ENCODE results near the gene AGMO.

DNA sequence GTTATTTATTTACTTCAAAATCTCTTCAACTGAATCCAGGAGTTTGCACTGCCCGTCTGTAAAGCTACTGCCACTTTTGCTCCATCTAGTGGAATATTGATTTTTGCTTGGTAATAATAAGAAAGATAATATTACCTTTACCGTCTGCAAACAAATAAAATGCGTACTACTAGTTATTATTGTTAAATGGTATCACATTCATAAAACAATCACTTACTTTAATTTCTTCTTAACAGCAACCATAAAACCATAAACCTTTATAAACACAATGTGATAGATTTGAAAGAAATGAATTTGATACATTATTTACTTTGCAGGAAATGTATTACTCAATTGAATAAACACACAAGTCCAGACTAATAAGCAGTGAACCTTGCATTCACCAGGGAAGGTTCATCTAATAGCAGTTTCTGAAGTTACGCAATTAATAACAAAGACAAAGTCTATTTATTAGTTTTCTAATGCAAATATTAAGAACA is 6.4 kb downstream of the AGMO start:
- TF ChIP-seq, protein P1, sequence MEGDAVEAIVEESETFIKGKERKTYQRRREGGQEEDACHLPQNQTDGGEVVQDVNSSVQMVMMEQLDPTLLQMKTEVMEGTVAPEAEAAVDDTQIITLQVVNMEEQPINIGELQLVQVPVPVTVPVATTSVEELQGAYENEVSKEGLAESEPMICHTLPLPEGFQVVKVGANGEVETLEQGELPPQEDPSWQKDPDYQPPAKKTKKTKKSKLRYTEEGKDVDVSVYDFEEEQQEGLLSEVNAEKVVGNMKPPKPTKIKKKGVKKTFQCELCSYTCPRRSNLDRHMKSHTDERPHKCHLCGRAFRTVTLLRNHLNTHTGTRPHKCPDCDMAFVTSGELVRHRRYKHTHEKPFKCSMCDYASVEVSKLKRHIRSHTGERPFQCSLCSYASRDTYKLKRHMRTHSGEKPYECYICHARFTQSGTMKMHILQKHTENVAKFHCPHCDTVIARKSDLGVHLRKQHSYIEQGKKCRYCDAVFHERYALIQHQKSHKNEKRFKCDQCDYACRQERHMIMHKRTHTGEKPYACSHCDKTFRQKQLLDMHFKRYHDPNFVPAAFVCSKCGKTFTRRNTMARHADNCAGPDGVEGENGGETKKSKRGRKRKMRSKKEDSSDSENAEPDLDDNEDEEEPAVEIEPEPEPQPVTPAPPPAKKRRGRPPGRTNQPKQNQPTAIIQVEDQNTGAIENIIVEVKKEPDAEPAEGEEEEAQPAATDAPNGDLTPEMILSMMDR (conservative IDR thresholded peaks at IDR 0.05; ENCODE audit: low read depth, low read length): peak; percentile 49
- TF ChIP-seq EZH2 (IDR thresholded peaks at IDR 0.05; ENCODE audit: low read length, unreplicated experiment) (no peak), EZH2phosphoT487 (IDR thresholded peaks at IDR 0.05; ENCODE audit: borderline replicate concordance, low read length) (no peak)

Data from PC-3 (cell line).